SH-SY5Y (cell line): ENCODE results near the gene FBXL2.

Experiments used
- GATA2 ChIP-seq: IDR thresholded peaks from 2 replicates; pipeline ENCODE4 v1.6.1; 2011; ENCODE audit warnings: mild to moderate bottlenecking, low read depth, low read length
- GATA3 ChIP-seq: IDR thresholded peaks from 2 replicates; pipeline ENCODE4 v1.6.1; 2011; ENCODE audit warnings: low read depth, mild to moderate bottlenecking, low read length, moderate library complexity

- TF ChIP-seq GATA2 (no peak), GATA3 (no peak)
Measured at GRCh38 chr3:33250712-33251111, 26.5 kb upstream of the FBXL2 start.
